Measurements from ENCODE around the gene CEP162. TPM values are rescaled to one million over a fixed set of nuclear protein-coding genes. Genes with fewer than 3 reads are reported as not detected.
"Not testable (repeated sequence)": the region's sequence is repeated elsewhere in the genome, so short reads cannot be mapped to it uniquely, and the experiment has no call there.

Gene CEP162
- total RNA-seq, 1 donor from 2014 or later = 5.7 TPM

- no peak for DNase-seq (ENCODE audit: extremely low read depth, low read depth, low spot score)
Observed at GRCh38 chr6:84243240-84243639, 15.8 kb upstream of the CEP162 start.

DNA sequence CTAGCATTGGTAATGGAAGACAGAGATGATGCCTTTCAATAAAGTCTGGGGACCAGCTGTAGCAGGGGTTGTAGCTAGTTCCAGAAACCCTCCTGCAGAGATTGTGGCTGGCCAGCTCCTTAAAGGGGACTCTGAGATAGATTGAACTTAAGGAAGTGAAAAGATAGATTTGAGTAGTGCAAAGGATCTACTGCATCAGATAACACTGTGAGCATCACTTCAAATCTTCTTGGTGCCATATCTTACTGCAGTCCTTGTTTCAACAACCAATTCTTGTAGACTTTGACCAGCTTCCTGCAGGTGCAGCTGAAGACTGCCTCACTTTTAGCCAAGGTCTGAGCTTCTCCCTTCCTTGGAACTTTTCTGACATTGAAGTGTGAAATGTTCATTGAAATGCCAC is 14.8 kb upstream of the CEP162 start:
- DNase-seq (ENCODE audit: extremely low read depth, low read depth, low spot score) = no peak

GRCh38 chr6:84228198-84228543 is 728 bp upstream of the CEP162 start:
- no peak for DNase-seq (ENCODE audit: extremely low read depth, low read depth, low spot score)

GRCh38 chr6:84227044-84227433 is 404 bp downstream of the CEP162 start:
- no peak for DNase-seq (ENCODE audit: extremely low read depth, low read depth, low spot score)

DNA sequence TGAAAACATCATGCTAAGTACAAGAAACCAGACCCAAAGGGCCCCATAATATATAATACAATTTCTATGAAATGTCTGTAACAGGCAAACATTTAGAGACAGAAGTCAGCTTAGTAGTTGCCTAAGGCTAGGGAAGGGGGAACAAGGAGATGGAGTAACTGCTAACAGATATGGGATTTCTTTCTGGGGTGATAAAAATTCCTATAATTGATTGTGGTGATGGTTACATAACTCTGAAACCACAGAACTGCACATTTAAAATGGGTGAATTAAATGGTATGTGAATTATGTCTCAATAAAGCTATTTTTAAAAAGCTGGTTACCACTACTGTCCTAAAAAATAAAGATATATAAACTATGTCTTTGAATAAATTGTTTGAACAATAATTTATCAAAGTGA is 3.2 kb downstream of the CEP162 start:
- no peak for DNase-seq (ENCODE audit: extremely low read depth, low read depth, low spot score)

DNA sequence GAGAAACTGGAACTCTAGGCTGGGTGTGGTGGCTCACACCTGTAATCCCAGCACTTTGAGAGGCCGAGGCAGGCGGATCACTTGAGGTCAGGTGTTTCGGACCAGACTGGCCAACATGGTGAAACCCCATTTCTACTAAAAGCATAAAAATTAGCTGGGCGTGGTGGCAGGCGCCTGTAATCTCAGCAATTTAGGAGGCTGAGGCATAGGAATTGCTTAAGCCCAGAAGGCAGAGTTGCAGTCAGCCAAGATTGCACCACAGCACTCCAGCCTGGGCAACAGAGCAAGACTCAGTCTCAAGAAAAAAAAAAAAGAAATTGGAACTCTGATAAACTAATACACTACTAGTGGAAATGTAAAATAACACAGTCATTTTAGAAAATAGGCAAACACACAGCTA is 3.8 kb downstream of the CEP162 start:
- DNase-seq (ENCODE audit: extremely low read depth, low read depth, low spot score) = not testable (repeated sequence)

GRCh38 chr6:84222426-84222825 is 5.0 kb downstream of the CEP162 start:
- DNase-seq (ENCODE audit: extremely low read depth, low read depth, low spot score) = no peak

- peak; percentile 18 for DNase-seq (ENCODE audit: extremely low read depth, low read depth, low spot score)
Observed at GRCh38 chr6:84220809-84221409, 6.5 kb downstream of the CEP162 start.

DNA sequence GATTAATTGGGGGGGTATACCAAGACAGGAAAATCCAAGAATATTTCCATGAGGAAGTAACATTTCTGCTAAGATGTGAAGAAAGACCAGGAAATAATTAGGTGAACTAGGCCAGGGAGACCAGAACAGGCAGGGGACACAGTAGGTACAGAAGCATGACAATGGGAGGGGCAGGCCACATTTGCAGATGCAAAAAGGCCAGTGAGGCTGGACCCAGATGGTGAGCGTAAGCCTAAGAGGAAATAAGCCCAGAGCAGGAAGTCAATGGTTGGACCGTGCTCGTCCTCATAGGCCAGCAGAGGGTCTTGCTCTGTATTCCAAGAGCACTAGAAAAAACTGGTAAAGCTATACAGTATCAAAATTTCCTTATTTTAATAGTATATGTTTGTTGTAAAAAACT is 9.4 kb downstream of the CEP162 start:
- no peak for DNase-seq (ENCODE audit: extremely low read depth, low read depth, low spot score)

GRCh38 chr6:84213217-84213616 is 14.2 kb downstream of the CEP162 start:
- no peak for DNase-seq (ENCODE audit: extremely low read depth, low read depth, low spot score)

- no peak for DNase-seq (ENCODE audit: extremely low read depth, low read depth, low spot score)
Observed at GRCh38 chr6:84204011-84204410, 23.4 kb downstream of the CEP162 start.

- not testable (repeated sequence) for DNase-seq (ENCODE audit: extremely low read depth, low read depth, low spot score)
Observed at GRCh38 chr6:84199987-84200386, 27.5 kb downstream of the CEP162 start.

DNA sequence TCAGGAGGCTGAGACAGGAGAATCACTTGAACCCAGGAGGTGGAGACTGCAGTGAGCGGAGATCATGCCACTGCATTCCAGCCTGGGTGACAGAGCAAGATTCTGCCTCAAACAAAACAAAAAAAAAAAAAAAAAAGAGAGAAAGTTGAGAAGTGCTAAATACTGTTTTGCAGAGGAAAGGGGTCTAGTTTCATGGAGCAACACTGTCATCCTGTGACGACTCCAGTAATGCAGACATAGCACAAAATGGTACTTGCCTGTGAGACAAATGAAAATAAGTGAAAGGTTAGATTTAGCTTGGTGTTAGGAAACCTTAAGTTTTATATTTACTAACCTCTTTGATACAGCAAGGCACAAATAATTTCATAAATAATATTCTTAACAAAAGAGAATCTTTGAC is 29.7 kb downstream of the CEP162 start:
- DNase-seq (ENCODE audit: extremely low read depth, low read depth, low spot score) = no peak

GRCh38 chr6:84193114-84193708 is 34.2 kb downstream of the CEP162 start:
- DNase-seq (ENCODE audit: extremely low read depth, low read depth, low spot score) = peak; percentile 29

GRCh38 chr6:84191802-84192201 is 35.6 kb downstream of the CEP162 start:
- no peak for DNase-seq (ENCODE audit: extremely low read depth, low read depth, low spot score)

- DNase-seq (ENCODE audit: extremely low read depth, low read depth, low spot score) = not testable (repeated sequence)
Observed at GRCh38 chr6:84189356-84189755, 38.1 kb downstream of the CEP162 start.

DNA sequence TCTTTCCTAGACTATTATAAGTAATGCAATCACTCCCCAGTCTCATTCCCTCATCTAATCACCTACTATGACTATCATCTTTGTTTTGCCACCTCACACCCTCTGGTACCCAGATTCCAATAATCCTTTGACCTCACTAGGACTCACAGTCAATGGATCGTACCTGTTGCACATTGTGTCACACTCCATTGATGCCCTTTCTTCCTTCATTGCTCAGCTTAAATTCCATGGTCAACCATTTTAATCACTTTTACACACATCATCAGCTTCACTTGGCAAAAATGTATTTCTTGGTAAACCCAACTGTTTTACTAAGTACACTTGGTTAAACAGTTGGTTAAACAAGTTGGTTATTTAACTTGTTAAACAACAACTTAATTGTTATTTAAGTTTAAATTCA is 44.0 kb downstream of the CEP162 start:
- no peak for DNase-seq (ENCODE audit: extremely low read depth, low read depth, low spot score)

GRCh38 chr6:84182001-84182400 is 45.4 kb downstream of the CEP162 start:
- peak; percentile 12 for DNase-seq (ENCODE audit: extremely low read depth, low read depth, low spot score)

DNA sequence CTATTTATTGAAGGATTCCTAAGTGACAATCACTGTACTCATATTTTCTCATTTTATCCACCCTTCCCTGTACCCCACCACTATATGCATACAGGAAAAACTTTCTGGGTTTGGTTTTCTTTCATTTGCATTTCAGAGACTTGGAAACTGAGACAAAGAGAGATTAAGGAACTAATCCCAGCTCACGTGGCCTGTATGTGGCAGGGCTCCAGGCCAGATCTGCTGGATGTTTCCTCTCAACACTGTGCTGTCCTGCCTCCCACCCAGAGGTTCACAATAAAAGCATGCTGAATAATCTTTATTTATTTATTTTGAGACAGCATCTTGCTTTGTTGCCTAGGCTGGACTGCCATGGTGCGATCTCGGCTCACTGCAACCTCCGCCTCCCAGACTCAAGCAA is 50.2 kb downstream of the CEP162 start:
- no peak for DNase-seq (ENCODE audit: extremely low read depth, low read depth, low spot score)

DNA sequence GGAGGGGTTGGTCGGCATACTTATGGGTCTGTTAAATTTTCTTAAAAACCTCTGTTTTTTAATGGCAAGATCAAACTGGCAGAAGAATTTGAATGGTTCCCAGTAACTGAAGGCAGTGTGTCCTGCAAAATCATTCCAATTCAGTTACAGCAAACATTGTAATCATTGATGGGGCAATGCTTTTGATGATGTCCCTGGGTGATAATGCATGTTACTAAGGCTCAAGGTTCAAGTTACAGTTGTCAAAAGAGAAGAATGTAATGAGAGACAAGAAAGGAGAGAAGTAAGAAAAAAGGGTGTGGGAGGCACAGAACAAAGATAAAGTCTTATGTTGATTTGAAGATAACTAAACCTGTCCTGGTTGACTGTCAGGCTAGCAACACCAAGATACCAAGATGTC is 54.9 kb downstream of the CEP162 start:
- DNase-seq (ENCODE audit: extremely low read depth, low read depth, low spot score) = no peak

GRCh38 chr6:84172080-84172479 is 55.4 kb downstream of the CEP162 start:
- DNase-seq (ENCODE audit: extremely low read depth, low read depth, low spot score) = no peak

GRCh38 chr6:84167457-84167856 is 60.0 kb downstream of the CEP162 start:
- DNase-seq (ENCODE audit: extremely low read depth, low read depth, low spot score) = no peak

GRCh38 chr6:84166395-84166794 is 61.0 kb downstream of the CEP162 start:
- no peak for DNase-seq (ENCODE audit: extremely low read depth, low read depth, low spot score)

Measured in glomerular endothelial cell (primary cell).